Loucy (cell line): Measurements from ENCODE around the gene REC8.

Source experiments
- H2AFZ ChIP-seq: fragments of 200-600 bp; sonication (generic); 2 replicates; pipeline ENCODE4 v1.6.0; 2016; ENCODE audit warnings: antibody characterized with exemption, mild to moderate bottlenecking, low read length, moderate library complexity
- H3F3A ChIP-seq: fragments of 200-600 bp; 2 replicates; pipeline ENCODE4 v1.6.0; 2016; ENCODE audit warnings: antibody characterized with exemption, low read depth, mild to moderate bottlenecking
- H3K27me3 ChIP-seq: fragments of 200-600 bp; sonication (generic); 2 replicates; pipeline ENCODE4 v1.6.1; 2014; ENCODE audit warnings: low read length, mild to moderate bottlenecking; ENCODE audit not compliant: insufficient read depth, poor library complexity, severe bottlenecking
- H3K36me3 ChIP-seq: fragments of 200-600 bp; sonication (generic); 2 replicates; pipeline ENCODE4 v1.6.1; 2016; ENCODE audit warnings: low read length; ENCODE audit not compliant: insufficient read depth
- H3K4me1 ChIP-seq: fragments of 200-600 bp; sonication (generic); 2 replicates; pipeline ENCODE4 v1.5.1; 2014; ENCODE audit warnings: low read length, mild to moderate bottlenecking; ENCODE audit not compliant: insufficient read depth, poor library complexity, severe bottlenecking
- H3K4me2 ChIP-seq: fragments of 200-600 bp; sonication (generic); 2 replicates; pipeline ENCODE4 v1.6.0; 2014; ENCODE audit warnings: antibody characterized with exemption, low read length, low read depth, mild to moderate bottlenecking; ENCODE audit not compliant: poor library complexity, severe bottlenecking
- H3K4me3 ChIP-seq: fragments of 200-600 bp; sonication (generic); 2 replicates; pipeline ENCODE4 v1.5.1; 2014; ENCODE audit warnings: low read length, mild to moderate bottlenecking, mixed read lengths; ENCODE audit not compliant: poor library complexity, severe bottlenecking
- H3K79me2 ChIP-seq: fragments of 200-600 bp; sonication (generic); 2 replicates; pipeline ENCODE4 v1.6.1; 2014; ENCODE audit warnings: low read length; ENCODE audit not compliant: insufficient read depth
- H3K9ac ChIP-seq: fragments of 200-600 bp; sonication (generic); 2 replicates; pipeline ENCODE4 v1.6.0; 2014; ENCODE audit warnings: mild to moderate bottlenecking, low read depth, low read length, moderate library complexity; ENCODE audit not compliant: poor library complexity, severe bottlenecking
- H3K9me2 ChIP-seq: fragments of 200-600 bp; sonication (generic); replicated peaks from 2 replicates; pipeline ENCODE4 v1.6.1; 2016; ENCODE audit warnings: low read depth, low read length, mixed read lengths
- H3K9me3 ChIP-seq: fragments of 200-600 bp; sonication (generic); 2 replicates; pipeline ENCODE4 v1.6.1; 2014; ENCODE audit warnings: mild to moderate bottlenecking, antibody characterized with exemption, low read length, low read depth; ENCODE audit not compliant: insufficient read depth
- H4K20me1 ChIP-seq: fragments of 200-600 bp; sonication (generic); 2 replicates; pipeline ENCODE4 v1.6.0; 2014; ENCODE audit warnings: antibody characterized with exemption, low read length, mild to moderate bottlenecking; ENCODE audit not compliant: insufficient read depth, poor library complexity, severe bottlenecking
- EZH2phosphoT487 ChIP-seq: fragments of 200-600 bp; IDR thresholded peaks from 2 replicates; pipeline ENCODE4 v1.6.1; 2018; ENCODE audit warnings: antibody characterized with exemption, mild to moderate bottlenecking, moderate library complexity, borderline replicate concordance
- TF ChIP-seq, protein P1 (sequence below): fragments of 200-600 bp; sonication (generic); conservative IDR thresholded peaks from 2 replicates; pipeline ENCODE4 v1.5.1; 2014; ENCODE audit warnings: mild to moderate bottlenecking, antibody characterized with exemption, low read length

REC8 gene

DNA sequence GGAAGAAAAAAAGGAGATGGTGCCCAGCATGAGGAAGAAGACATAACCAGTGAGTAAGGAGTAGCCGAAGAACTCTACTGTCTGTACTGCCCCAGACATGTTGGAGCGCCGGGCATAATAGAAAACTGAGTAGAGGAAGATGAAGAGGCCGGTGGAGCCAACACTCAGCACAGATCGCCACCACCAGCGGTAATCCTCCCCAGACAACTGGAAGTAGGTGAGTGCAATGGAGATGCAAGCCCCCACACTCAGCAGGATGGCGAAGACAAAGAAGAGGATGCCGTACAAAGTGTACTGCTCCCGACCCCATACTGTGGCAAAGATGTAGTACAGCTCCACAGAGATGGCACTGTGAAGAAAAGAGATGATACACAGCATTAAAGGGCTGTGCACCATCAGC, 17.6 kb downstream of the REC8 start:
- H3K4me3 ChIP-seq = peak overlapping the region; percentile 80
- H3F3A ChIP-seq = no peaks in the 10 kb centered on the region
- no peaks in the 10 kb centered on the region for H3K9me3 ChIP-seq
- no peaks in the 10 kb centered on the region; the same call in 1 of the 2 replicates for H3K36me3 ChIP-seq
- peak overlapping the region; percentile 70 for H3K9ac ChIP-seq
- TF ChIP-seq EZH2phosphoT487 = no peak
- TF ChIP-seq, protein P1, sequence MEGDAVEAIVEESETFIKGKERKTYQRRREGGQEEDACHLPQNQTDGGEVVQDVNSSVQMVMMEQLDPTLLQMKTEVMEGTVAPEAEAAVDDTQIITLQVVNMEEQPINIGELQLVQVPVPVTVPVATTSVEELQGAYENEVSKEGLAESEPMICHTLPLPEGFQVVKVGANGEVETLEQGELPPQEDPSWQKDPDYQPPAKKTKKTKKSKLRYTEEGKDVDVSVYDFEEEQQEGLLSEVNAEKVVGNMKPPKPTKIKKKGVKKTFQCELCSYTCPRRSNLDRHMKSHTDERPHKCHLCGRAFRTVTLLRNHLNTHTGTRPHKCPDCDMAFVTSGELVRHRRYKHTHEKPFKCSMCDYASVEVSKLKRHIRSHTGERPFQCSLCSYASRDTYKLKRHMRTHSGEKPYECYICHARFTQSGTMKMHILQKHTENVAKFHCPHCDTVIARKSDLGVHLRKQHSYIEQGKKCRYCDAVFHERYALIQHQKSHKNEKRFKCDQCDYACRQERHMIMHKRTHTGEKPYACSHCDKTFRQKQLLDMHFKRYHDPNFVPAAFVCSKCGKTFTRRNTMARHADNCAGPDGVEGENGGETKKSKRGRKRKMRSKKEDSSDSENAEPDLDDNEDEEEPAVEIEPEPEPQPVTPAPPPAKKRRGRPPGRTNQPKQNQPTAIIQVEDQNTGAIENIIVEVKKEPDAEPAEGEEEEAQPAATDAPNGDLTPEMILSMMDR = no peak
- H4K20me1 ChIP-seq = no peaks in the 10 kb centered on the region
- H2AFZ ChIP-seq = peak overlapping the region; percentile 26; the same call in 1 of the 2 replicates
- peak overlapping the region; percentile 84 for H3K4me2 ChIP-seq
- H3K27me3 ChIP-seq = no peaks in the 10 kb centered on the region
- H3K9me2 ChIP-seq = no peaks in the 10 kb centered on the region
- peaks cover 18% of the 10 kb centered on the region for H3K4me1 ChIP-seq
- H3K79me2 ChIP-seq = peaks cover 24% of the 10 kb centered on the region

DNA sequence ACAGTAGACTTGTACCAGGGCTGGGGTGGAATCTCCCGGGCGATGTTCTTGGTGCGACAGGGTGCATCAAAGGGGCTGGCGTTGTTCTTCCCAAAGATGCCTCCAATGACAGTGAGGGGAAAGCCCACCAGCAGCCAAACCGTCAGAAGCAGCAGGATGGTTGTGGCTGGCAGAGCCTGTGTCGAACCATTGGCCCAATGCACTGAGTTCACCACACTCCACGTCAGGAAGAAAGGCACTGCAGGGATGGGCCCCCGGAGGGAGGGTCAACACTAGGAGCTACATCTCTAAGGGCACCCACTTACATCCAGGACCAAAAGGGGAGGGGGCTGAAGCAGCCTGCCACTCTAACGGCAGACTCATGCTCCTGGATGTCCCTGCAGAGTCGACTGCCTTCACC, 18.5 kb downstream of the REC8 start:
- H4K20me1 ChIP-seq = no peaks in the 10 kb centered on the region
- no peak overlapping the region for H3K4me2 ChIP-seq
- no peak overlapping the region for H3K9ac ChIP-seq
- no peaks in the 10 kb centered on the region for H3F3A ChIP-seq
- no peaks in the 10 kb centered on the region; the same call in 1 of the 2 replicates for H3K36me3 ChIP-seq
- H3K9me3 ChIP-seq = no peaks in the 10 kb centered on the region
- no peak for TF ChIP-seq EZH2phosphoT487
- TF ChIP-seq, protein P1 = no peak
- no peaks in the 10 kb centered on the region for H3K9me2 ChIP-seq
- H2AFZ ChIP-seq = no peak overlapping the region
- H3K4me3 ChIP-seq = no peak overlapping the region
- peaks cover 32% of the 10 kb centered on the region for H3K79me2 ChIP-seq
- no peaks in the 10 kb centered on the region for H3K27me3 ChIP-seq
- H3K4me1 ChIP-seq = peaks cover 22% of the 10 kb centered on the region

DNA sequence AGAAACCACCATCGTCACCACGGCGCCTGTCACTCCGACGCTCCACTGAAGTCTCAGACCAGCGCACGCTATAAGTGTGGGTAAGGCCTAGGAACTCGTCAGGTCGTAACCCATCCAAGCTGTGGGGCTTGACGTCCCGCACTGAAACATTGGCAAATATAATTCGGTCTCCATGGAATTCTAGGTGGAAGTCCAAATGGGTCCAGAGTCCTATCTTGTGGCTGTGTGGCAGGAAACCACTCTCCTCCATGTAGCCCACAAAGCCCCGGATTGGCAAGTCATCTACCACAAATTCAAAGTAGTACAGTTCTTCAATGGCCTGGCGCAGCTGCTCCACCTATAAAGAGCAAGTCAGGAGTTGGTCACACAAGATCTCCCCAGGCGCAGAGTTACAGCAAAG, 21.1 kb downstream of the REC8 start:
- no peaks in the 10 kb centered on the region for H3K27me3 ChIP-seq
- no peaks in the 10 kb centered on the region for H3K9me3 ChIP-seq
- no peaks in the 10 kb centered on the region for H3F3A ChIP-seq
- no peaks in the 10 kb centered on the region for H4K20me1 ChIP-seq
- no peaks in the 10 kb centered on the region for H3K9me2 ChIP-seq
- H3K4me2 ChIP-seq = peak overlapping the region; percentile 26
- H2AFZ ChIP-seq = no peak overlapping the region
- peaks cover 48% of the 10 kb centered on the region for H3K79me2 ChIP-seq
- H3K9ac ChIP-seq = no peak overlapping the region
- no peak overlapping the region for H3K4me3 ChIP-seq
- peaks cover 30% of the 10 kb centered on the region for H3K4me1 ChIP-seq
- no peaks in the 10 kb centered on the region for H3K36me3 ChIP-seq
- TF ChIP-seq, protein P1 = no peak
- no peak for TF ChIP-seq EZH2phosphoT487
